ENCODE data around the gene PLCD3. TPM values are rescaled to one million over a fixed set of nuclear protein-coding genes. Genes with fewer than 3 reads are reported as not detected.

Gene PLCD3
- total and polyA plus RNA-seq, 9 of the 15 experiments (the other 6 are each of a cell fraction or from before 2014, with no cell fraction given), result 0.20 to 22.6 (median 7.5) TPM

- TF ChIP-seq, protein P1, sequence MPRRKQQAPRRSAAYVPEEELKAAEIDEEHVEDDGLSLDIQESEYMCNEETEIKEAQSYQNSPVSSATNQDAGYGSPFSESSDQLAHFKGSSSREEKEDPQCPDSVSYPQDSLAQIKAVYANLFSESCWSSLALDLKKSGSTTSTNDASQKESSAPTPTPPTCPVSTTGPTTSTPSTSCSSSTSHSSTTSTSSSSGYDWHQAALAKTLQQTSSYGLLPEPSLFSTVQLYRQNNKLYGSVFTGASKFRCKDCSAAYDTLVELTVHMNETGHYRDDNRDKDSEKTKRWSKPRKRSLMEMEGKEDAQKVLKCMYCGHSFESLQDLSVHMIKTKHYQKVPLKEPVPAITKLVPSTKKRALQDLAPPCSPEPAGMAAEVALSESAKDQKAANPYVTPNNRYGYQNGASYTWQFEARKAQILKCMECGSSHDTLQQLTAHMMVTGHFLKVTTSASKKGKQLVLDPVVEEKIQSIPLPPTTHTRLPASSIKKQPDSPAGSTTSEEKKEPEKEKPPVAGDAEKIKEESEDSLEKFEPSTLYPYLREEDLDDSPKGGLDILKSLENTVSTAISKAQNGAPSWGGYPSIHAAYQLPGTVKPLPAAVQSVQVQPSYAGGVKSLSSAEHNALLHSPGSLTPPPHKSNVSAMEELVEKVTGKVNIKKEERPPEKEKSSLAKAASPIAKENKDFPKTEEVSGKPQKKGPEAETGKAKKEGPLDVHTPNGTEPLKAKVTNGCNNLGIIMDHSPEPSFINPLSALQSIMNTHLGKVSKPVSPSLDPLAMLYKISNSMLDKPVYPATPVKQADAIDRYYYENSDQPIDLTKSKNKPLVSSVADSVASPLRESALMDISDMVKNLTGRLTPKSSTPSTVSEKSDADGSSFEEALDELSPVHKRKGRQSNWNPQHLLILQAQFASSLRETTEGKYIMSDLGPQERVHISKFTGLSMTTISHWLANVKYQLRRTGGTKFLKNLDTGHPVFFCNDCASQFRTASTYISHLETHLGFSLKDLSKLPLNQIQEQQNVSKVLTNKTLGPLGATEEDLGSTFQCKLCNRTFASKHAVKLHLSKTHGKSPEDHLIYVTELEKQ (CRISPR knock-in tag; IDR thresholded peaks at IDR 0.05), result no peak
- TF ChIP-seq TCF7 (IDR thresholded peaks at IDR 0.05; ENCODE audit: borderline replicate concordance), result peak; percentile 60; the same call in 1 of the 2 replicates
- TF ChIP-seq BRF1 (IDR thresholded peaks at IDR 0.05; ENCODE audit: borderline replicate concordance, extremely low read depth, insufficient read length), result no peak
- TF ChIP-seq ZNF75A (CRISPR knock-in tag; IDR thresholded peaks at IDR 0.05), result no peak
- TF ChIP-seq FOXP1 (CRISPR knock-in tag; IDR thresholded peaks at IDR 0.05), result peak; percentile 41
- no peak for TF ChIP-seq FOXK1 (CRISPR knock-in tag; IDR thresholded peaks at IDR 0.05; ENCODE audit: borderline replicate concordance)
- peak; percentile 74 for TF ChIP-seq CCNT2 (IDR thresholded peaks at IDR 0.05; ENCODE audit: borderline replicate concordance, extremely low read depth, insufficient read length, low read depth, low read length)
- TF ChIP-seq, protein P2, sequence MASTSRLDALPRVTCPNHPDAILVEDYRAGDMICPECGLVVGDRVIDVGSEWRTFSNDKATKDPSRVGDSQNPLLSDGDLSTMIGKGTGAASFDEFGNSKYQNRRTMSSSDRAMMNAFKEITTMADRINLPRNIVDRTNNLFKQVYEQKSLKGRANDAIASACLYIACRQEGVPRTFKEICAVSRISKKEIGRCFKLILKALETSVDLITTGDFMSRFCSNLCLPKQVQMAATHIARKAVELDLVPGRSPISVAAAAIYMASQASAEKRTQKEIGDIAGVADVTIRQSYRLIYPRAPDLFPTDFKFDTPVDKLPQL (IDR thresholded peaks at IDR 0.05; ENCODE audit: extremely low read depth, insufficient read length), result peak; percentile 73
- TF ChIP-seq POLR3A (IDR thresholded peaks at IDR 0.05; ENCODE audit: borderline replicate concordance, extremely low read depth, insufficient read depth, insufficient read length), result no peak
- TF ChIP-seq ETS2 (tag; IDR thresholded peaks at IDR 0.05; ENCODE audit: borderline replicate concordance, poor library complexity, severe bottlenecking), result no peak
- no peak; the same call in 1 of the 2 replicates for TF ChIP-seq FOSL1 (tag; conservative IDR thresholded peaks at IDR 0.05)
- peak; percentile 91; the same call in 1 of the 2 replicates for TF ChIP-seq SRSF3 (IDR thresholded peaks at IDR 0.05; ENCODE audit: insufficient read depth, low read length)
- peak; percentile 57 for TF ChIP-seq FOS (IDR thresholded peaks at IDR 0.05; ENCODE audit: extremely low read depth, insufficient read length)
- TF ChIP-seq, protein P3, sequence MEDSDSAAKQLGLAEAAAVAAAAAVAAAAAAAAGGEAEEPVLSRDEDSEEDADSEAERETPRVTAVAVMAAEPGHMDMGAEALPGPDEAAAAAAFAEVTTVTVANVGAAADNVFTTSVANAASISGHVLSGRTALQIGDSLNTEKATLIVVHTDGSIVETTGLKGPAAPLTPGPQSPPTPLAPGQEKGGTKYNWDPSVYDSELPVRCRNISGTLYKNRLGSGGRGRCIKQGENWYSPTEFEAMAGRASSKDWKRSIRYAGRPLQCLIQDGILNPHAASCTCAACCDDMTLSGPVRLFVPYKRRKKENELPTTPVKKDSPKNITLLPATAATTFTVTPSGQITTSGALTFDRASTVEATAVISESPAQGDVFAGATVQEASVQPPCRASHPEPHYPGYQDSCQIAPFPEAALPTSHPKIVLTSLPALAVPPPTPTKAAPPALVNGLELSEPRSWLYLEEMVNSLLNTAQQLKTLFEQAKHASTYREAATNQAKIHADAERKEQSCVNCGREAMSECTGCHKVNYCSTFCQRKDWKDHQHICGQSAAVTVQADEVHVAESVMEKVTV (CRISPR knock-in tag; IDR thresholded peaks at IDR 0.05), result peak; percentile 62
- peak; percentile 87; the same call in 1 of the 2 replicates for TF ChIP-seq DNMT1 (IDR thresholded peaks at IDR 0.05)
- TF ChIP-seq TAF1 (IDR thresholded peaks at IDR 0.05; ENCODE audit: control insufficient read depth, extremely low read depth, insufficient read depth, low read length, severe bottlenecking), result peak; percentile 100
- no peak for TF ChIP-seq ZNF699 (CRISPR knock-in tag; IDR thresholded peaks at IDR 0.05; ENCODE audit: insufficient replicate concordance)
- TF ChIP-seq NEUROD1 (IDR thresholded peaks at IDR 0.05; ENCODE audit: borderline replicate concordance, low read depth, low read length, partially characterized antibody), result peak; percentile 85
- 0 out of 2 replicates have a peak, but pooled peaks have one; percentile 8 for TF ChIP-seq ZNF384 (IDR thresholded peaks at IDR 0.05; ENCODE audit: low read depth, low read length)
- no peak for TF ChIP-seq MTF1 (CRISPR knock-in tag; IDR thresholded peaks at IDR 0.05; ENCODE audit: borderline replicate concordance)
Observed at GRCh38 chr17:45148183-45149036, 16.1 kb upstream of the PLCD3 start, which contains the start of gene HEXIM1 (continued).

Measured in K562 (cell line).